Measurements from ENCODE around the gene ZNF536. TPM values are rescaled to one million over a fixed set of nuclear protein-coding genes. Genes with fewer than 3 reads are reported as not detected.
"Not testable (repeated sequence)": the region's sequence is repeated elsewhere in the genome, so short reads cannot be mapped to it uniquely, and the experiment has no call there.

ZNF536 gene
- total RNA-seq, 1 experiment from 2014 or later, result 0.41 TPM

DNA sequence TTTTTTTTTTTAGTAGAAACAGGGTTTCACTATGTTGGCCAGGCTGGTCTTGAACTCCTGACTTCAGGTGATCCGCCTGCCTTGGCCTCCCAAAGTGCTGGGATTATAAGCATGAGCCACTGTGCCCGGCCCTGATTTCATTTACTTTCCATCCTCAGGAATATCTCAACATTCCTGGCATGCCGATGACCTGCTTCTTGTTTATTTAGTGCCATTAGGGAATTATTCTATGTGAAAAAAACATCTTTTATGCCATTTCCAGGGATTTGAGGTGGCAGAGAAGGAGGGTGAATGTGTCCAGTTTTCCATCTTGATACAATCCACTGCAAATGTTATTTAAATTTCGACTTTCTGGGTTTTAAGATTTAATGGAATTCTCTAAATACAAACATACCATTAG, 45.0 kb downstream of the ZNF536 start:
- DNase-seq (ENCODE audit: low spot score), result not testable (repeated sequence)

DNA sequence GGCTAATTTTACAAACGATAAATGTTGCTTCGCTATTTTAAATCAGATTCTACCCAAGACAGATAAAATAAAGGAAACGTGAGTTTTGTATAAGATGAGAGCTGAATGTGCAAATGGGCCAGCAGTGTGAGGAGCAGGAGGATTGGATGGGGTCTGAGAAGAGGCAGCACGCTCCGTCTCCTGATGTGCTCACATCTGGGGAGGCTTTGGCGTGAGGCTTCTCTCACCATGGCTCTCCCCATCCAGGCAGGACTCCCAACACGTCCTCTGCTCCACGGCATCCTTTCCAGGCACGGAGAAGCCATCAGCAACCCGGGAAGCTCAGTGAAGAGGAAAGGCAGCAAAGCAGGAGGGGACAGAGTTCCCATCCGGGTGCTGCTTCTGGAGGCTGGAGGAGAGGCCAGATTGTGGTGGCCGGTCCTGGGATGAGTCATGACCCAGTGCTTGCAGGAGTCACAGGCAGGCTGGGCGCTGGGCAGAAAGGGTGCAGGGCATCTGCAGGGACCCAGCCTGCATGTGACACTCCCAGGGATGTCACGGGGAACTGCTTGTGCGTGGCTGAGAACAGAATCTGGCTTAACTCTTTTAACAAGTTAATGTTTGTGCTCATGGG, 47.5 kb downstream of the ZNF536 start:
- DNase-seq (ENCODE audit: low spot score), result no peak

DNA sequence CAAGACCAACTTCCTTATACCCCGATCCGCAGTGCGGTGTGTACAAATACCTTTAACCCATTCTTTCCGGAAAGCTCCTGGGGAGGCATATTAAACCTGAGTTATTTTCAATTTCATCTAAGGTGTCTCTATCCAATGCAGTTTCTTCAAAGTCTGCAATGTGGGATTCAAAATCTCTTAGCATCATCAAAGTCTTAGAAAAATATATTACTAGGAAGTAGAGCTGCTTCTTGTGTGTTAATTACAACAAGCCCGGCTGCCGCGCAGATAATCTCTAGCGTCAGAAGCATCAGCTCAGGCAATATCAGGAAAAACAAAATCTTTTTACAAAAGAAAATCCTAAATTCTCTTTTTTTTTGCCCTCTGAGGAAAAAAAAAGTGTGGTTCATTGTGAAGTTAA, 48.1 kb downstream of the ZNF536 start:
- DNase-seq (ENCODE audit: low spot score), result no peak

GRCh38 chr19:30420881-30421280, 48.7 kb downstream of the ZNF536 start:
- no peak for DNase-seq (ENCODE audit: low spot score)

- no peak for DNase-seq (ENCODE audit: low spot score)
Observed at GRCh38 chr19:30421571-30421970, 49.4 kb downstream of the ZNF536 start.

DNA sequence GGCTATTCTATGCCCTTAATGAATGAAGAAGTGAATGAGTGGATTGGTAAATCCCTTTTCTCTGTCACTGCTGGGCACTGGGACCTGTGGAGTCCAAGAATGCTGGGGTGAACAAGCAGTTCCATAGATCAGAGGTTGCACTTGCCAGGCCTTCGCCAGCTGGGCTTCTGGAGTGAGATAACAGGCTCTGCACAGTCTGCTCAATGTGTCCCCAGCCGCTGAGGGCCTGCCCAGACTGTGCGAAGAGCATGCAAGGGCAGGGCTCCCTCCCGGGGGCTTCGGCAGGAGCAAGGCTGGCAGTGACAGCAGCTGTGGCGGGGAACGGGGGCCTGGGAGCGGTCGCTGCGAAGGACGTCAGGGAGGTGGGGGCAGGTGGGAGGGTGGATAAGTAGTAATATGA, 51.3 kb downstream of the ZNF536 start:
- DNase-seq (ENCODE audit: low spot score), result no peak

- DNase-seq (ENCODE audit: low spot score), result no peak
Observed at GRCh38 chr19:30425885-30426838, 54.0 kb downstream of the ZNF536 start.

DNA sequence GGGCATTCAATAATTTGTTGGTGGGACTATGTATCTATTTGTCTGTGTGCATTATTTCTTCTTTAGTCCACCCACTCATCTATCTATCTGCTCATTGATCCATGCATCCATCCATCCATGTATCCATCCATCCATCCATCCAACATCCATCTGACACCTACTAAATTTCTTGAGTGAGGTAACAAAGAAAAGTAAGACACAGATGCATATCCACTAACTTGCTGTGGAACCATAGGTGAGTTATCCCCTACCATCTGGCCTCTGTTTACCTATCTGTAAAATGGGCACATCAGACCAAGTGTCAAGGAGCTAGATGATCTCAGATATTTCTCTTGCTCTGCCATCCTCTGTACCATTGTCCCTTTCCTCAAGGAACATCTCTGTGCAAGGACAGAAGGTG, 54.7 kb downstream of the ZNF536 start:
- no peak for DNase-seq (ENCODE audit: low spot score)

GRCh38 chr19:30428092-30428680, 56.0 kb downstream of the ZNF536 start:
- no peak for DNase-seq (ENCODE audit: low spot score)

DNA sequence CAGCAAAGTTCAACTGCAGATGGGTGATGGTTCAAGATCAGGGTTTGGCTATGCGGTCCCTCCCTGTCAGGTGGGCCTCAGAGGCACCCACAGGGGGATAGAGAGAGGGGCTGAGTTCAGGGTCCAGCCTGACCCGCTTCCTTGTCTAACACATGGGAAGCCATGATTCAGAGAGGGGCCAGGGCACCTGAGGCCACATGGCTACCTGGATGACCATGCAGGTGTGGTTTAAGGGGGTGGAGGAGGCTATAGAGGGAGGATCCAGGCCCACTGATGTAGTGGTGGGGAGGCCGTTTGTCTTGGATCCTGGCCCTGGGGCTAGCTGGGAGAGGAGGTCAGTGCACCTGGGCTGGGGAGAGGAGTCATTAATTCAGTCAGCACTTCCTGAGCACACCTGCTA, 56.7 kb downstream of the ZNF536 start:
- no peak for DNase-seq (ENCODE audit: low spot score)

DNA sequence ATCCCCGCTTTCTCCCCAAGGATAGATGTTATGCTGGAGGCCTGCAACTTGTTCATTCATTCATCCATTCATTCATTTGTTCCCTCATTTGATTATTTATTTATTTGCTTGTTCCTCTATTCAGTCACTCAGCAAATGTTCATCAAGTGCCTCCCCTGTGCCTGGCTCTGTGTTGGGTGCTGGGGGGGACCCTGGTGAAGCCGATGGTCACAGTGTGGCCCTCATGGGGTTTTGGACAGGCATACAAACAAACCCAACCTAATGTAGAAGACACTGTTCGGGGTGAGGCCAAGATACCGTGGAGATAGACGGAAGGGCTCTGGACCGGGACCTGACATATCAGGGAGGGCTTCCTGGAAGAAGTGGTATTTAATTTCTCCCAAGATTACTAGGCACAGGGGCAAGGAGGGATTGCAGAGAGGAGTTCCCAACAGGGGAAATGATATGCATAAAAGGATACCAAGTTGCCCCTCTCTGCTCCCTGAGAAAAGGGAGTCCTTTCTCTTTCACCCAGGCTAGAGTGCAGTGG, 58.1 kb downstream of the ZNF536 start:
- DNase-seq (ENCODE audit: low spot score), result no peak

GRCh38 chr19:30431591-30431990, 59.4 kb downstream of the ZNF536 start:
- DNase-seq (ENCODE audit: low spot score), result no peak

DNA sequence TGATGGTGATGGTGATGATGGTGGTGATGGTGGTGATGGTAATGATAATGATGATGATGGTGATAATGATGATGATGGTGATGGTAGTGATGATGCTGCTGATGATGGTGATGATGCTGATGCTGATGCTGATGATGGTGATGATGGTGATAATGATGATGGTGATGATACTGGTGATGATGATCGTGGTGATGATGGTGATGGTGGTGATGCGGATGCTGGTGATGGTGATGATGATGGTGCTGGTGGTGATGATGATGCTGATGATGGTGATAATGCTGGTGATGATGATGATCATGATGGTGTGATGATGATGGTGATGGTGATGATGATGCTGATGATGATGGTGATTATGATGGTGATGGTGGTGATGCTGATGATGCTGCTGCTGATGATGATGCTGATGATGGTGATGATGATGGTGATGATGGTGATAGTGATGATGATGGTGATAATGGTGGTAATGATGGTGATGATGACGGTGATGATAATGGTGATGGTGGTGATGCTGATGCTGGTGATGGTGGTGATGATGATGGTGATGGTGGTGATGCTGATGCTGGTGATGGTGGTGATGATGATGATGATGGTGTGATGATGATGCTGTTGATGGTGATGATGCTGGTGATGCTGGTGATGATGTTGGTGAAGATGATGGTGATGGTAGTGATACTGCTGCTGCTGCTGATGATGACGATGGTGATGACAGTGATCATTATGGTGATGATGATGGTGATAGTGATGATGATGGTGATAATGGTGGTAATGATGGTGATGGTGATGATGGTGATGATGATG, 62.8 kb downstream of the ZNF536 start:
- DNase-seq (ENCODE audit: low spot score), result no peak

DNA sequence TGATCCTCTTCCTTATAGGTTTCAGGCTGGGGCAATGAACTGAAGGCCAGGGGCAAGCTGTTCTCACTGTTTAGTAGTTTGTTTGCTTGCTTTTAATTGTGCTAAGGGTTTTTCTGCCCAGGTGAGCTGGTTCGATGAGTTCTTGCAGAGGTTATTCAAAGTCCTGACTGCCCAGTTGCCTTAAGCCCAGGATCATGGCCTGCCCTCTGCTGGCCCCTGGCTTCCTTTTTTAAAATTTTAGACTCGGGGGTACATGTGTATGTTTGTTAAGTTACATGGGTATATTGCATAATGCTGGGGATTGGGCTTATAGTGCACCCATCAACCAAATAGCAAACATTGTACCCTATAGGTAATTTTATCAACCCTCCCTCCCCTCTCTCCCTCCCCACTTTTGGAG, 65.7 kb downstream of the ZNF536 start:
- no peak for DNase-seq (ENCODE audit: low spot score)

DNA sequence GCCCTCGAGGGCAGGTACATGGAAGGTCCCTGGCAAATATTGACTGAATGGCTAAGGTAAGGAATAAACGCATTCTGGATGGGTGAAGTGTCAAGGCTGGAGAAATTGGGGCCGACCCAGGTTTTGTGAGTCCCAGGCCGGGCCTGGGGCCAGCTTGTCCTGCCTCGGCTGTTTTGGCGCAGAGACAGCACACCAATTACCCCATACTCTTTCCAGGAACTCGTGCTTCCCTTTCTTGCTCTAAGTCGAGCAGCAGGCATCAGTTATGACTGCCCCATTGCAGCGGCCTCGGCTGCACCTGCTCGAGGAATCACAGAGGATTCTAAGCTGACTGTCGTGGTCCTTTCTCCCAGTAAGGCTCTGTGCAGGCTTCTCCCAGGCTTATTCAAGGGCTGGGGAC, 67.1 kb downstream of the ZNF536 start:
- DNase-seq (ENCODE audit: low spot score), result no peak

DNA sequence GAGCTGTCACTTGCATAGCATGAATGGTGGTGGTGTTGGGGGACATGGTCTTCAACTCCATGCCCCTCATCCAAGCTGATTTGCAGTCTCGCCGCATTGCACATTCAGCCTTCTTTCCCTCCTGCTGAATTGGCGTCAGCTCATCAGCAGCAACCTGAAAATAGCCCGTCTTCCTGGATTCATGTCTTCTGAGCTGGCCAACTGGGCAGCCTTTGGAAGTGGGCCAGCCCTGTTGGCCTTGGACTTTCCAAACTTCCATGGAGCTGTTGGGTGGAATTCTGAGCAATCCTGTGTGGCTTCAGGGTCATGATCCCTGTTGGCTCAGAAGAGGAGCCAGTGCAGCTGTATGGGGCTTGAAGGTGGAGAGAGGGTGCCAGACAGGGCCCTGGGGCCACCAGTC, 68.8 kb downstream of the ZNF536 start:
- no peak for DNase-seq (ENCODE audit: low spot score)

GRCh38 chr19:30442674-30443073, 70.5 kb downstream of the ZNF536 start:
- no peak for DNase-seq (ENCODE audit: low spot score)

DNA sequence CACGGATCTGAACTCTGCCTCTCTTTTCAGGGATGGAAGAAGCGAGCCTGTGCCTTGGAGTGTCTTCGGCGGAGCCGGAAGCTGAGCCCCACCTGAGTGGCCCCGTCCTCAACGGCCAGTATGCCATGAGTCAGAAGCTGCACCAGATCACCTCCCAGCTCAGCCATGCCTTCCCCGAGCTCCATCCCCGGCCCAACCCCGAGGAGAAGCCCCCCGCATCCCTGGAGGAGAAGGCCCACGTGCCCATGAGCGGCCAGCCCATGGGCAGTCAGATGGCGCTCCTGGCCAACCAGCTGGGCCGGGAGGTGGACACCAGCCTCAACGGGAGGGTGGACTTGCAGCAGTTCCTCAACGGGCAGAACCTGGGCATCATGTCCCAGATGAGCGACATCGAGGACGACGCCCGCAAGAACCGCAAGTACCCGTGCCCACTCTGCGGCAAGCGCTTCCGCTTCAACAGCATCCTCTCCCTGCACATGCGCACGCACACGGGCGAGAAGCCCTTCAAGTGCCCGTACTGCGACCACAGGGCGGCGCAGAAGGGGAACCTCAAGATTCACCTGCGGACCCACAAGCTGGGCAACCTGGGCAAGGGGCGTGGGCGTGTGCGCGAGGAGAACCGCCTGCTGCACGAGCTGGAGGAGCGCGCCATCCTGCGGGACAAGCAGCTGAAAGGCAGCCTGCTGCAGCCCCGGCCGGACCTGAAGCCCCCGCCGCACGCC, 71.5 kb downstream of the ZNF536 start:
- no peak for DNase-seq (ENCODE audit: low spot score)

DNA sequence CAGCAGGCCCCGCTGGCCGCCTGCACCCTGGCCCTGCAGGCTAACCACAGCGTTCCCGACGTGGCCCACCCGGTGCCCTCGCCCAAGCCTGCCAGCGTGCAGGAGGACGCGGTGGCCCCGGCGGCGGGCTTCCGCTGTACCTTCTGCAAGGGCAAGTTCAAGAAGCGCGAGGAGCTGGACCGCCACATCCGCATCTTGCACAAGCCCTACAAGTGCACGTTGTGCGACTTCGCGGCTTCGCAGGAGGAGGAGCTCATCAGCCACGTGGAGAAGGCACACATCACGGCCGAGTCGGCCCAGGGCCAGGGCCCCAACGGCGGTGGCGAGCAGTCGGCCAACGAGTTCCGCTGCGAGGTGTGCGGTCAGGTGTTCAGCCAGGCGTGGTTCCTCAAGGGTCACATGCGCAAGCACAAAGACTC, 72.1 kb downstream of the ZNF536 start:
- DNase-seq (ENCODE audit: low spot score), result no peak

GRCh38 chr19:30444686-30445232, 72.6 kb downstream of the ZNF536 start:
- DNase-seq (ENCODE audit: low spot score), result no peak

DNA sequence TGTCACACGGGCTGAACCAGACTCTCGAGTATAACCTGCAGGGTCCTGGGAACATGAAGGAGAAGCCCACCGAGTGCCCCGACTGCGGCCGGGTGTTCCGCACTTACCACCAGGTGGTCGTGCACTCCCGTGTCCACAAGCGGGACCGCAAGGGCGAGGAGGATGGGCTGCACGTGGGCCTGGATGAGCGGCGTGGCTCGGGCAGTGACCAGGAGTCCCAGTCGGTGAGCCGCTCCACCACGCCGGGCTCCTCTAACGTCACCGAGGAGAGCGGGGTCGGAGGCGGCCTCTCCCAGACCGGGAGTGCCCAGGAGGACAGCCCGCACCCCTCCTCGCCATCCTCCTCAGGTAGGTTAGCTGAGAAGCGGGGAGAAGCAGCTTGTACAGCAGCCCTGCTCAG, 73.2 kb downstream of the ZNF536 start:
- no peak for DNase-seq (ENCODE audit: low spot score)
